Fibroblast of the conjunctiva (primary cell): ENCODE data around the gene PRICKLE3.

ENCODE experiments used
- DNase-seq: peaks from one replicate; pipeline ENCODE4 v3.0.0-alpha.2; 2010; ENCODE audit warnings: low read depth

Gene PRICKLE3, protein sequence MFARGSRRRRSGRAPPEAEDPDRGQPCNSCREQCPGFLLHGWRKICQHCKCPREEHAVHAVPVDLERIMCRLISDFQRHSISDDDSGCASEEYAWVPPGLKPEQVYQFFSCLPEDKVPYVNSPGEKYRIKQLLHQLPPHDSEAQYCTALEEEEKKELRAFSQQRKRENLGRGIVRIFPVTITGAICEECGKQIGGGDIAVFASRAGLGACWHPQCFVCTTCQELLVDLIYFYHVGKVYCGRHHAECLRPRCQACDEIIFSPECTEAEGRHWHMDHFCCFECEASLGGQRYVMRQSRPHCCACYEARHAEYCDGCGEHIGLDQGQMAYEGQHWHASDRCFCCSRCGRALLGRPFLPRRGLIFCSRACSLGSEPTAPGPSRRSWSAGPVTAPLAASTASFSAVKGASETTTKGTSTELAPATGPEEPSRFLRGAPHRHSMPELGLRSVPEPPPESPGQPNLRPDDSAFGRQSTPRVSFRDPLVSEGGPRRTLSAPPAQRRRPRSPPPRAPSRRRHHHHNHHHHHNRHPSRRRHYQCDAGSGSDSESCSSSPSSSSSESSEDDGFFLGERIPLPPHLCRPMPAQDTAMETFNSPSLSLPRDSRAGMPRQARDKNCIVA

DNA sequence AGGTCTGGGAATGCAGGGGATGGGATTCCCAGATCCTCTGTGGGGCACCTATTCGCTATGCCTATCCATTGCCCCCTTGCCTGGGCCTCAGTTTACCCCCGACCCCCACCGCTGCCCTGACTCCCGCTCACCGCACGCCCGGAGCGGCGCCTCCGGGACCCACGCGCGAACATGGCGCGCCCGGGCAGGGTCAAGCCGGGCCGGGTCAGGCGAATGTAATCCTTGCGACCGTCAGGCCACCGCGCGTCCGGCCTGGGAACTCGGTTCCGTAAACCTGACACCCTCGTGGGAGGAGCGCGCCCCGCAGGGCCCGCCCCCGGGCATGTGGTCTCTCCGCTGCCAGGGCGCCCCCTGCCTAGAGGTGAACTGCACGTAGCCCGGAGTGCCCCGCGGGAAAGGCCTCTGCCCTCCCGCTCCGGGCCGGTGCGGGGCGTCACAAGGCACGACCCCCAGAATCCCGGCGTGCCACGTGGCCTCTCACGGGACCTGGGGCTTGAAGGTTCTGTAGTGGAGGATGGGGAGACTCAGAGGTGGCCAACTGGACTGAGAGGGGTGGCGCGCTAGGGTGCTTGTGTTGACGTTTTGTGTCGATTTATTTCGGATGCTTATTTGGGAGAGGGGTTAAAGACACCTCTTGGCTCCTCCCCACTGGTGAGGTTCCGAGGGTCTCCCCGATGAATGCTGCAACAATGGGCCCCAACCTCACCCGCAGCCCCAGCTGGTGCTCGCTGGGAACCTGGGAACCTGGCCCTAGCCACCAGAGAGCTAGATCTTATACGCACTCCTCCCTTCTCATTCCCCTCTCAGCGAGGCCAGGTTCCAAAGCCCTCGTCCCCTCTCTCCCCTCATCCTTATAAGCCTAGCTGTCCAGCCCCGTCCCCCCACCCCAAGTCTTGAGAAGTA lies at the start of gene PRICKLE3:
Gene PRICKLE3, minus strand, starts transcription at position 249 of the 903 bp plus-strand sequence. Its CDS starts 76 bp downstream, at position 173.
- no peak for DNase-seq

DNA sequence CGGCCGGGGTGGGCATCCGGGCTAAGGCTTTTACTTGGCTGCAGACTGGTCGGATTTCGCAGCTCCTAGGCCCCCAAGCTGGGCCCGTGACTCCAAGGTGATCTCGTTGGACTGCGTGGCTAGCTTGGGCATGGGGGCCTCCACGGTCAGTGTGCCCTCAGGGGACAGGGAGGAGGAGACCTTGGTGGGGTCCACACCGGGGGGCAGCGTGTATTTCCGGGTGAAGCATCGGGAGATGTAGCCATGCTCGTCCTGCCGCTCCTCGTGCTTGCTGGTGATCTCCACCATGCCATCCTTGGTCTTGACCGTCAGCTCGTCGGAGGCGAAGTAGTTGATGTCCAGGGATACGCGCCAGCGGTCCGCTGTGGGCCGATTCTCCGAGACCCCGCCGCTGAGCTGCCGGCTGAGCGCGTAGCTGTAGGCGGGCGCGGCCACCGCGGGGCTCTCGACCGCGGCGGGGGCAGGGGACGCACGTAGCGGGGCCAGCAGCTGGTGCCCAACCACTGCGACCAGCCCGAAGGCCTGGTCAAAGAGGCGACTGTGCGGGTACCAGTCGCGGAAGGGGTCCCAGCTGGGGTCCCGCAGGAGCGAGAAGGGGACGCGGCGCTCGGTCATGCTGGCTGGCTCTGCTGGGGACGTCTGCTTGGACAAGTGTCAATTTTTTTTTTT lies 47.8 kb upstream of the PRICKLE3 start:
- DNase-seq, result no peak

DNA sequence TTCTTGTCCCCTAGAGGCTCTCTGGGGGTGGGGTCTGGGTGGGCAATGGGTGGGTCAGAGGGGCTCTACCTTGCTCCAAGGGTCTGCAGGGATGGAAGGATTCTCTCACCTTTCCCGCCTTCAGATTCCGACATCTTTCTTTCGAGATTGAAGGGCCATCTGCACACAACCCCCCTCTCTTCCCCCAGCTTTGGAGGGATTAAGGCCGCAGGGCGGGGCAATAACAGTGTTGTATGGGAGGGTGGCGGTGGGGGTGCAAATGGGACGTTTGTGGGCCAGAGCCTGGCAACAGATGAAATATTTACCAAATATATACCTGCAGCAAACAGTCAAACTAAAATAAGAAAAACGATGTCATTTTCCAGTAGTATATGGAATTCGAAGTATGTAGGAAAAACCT lies 47.0 kb upstream of the PRICKLE3 start, which contains the start of gene CACNA1F:
Gene CACNA1F, minus strand, starts transcription at position 165 of the 400 bp plus-strand sequence. Its CDS starts 31 bp downstream, at position 134.
- DNase-seq, result no peak

DNA sequence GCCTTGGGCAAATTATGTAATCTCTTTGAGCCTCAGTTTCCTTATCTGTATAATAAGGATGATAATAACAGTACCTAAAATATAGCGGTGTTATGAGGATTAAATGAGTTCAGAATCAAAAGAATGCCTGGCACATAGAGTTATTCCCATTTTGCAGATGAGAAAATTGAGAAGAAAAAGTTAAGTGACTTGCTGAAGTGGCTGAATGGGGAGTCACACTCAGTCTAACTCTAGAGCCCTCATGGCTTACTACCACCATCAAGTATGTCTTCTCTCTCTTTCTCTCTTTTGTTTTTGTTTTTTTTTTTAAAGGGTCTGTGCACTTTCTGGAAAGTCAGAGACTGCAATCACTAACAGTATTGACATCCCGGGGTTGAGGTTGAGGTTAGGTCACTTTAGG lies 46.4 kb upstream of the PRICKLE3 start:
- DNase-seq, result no peak

DNA sequence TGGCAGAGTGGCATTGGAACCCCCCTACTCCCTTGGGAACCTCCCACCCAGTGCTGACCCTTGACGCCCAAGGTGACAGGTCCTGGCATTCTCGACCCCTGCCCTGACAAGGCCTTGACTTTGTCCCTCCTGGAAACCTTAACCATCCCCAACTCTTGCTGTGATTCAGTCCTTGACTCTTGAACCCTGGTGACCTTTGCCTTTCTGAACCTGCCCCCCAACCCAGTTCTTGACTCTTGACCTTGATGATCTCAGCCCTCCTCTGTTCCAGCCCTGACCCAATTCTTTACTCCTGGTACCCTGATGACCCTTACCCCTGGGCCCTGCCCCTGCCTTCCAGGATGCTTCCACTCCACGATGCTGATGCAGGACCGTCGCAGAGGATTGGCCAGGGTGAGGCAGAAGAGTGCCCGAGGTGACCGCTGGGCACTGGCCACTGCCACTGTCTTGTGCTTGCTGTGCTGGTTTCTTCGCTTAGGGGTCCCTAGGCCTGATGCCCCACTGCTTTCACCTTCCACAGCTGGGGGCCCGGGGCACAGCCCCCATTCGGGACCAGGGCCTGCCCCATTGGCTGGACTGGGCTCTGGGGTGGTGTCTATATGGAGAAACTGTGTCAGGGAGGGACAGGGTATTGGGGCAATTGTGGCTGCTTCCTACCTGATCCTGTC lies 45.3 kb upstream of the PRICKLE3 start:
- no peak for DNase-seq

DNA sequence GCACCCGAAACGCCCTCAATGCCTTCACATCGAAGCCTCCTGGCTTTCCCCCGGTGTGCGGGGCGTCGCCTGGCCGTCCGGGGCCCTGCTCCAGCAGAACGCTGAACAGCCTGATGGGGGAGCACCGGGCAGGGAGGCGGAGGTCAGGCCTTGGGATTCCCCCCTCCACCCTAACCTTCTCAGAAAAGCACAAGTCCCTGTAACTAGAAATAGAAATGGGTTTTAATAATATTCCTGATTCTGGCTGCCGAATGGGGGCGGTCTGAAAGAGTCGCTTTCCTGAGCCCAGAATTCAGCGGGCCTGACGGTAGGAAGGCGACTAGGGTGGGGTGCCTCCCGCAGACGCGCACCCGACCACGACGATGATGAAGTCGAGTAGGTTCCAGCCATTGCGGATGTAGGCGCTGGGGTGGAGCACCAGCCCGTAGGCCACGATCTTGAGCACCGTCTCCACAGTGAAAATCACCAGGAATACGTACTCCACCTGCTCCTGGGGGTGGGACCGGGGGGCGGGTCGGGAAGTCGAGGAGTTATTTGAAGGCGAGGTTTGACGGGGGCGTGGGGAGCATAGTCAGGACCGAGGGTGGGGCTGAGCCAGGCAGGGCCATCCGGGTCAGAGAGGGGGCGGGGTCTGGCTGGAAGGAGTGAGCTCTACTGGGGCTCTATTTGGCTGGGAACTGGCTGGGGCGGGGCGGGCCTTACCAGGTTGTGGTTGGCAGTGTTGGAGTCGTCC lies 44.5 kb upstream of the PRICKLE3 start:
- DNase-seq, result no peak

DNA sequence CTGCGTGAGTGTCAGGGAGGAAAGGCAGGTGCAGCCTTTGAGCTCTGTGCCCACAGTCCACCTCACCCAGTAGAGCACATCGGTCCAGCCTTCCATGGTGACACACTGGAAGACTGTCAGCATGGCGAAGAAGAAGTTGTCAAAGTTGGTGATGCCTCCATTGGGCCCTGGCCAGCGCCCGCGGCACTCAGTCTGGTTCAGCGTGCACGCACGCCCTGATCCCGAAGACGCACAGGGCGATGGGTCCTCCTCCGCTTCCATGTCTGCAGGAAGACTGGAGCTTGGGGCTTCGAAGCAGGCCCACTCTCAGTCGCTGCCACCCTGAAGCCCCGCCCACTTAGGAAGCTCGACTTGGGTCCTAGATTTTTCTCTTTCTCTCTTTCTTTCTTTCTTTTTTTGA lies 42.0 kb upstream of the PRICKLE3 start:
- no peak for DNase-seq

DNA sequence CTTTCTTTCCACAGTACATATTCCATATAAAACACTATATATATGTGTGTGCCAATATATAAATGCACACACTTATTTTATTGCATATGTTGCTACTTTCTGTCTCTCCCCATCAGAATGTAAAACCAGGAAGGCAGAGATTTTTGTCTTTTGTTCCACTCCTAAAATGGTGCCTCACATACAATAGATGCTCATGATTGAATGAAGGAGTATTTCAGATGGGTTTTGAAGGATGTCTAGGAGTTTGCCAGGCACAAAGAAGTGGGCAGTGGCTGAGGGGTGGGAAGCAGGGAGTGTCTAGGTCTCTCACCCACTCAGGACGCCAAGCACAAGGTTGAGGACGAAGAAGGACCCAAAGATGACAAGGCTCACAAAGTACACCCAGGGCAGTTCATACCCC lies 41.6 kb upstream of the PRICKLE3 start:
- DNase-seq, result no peak

DNA sequence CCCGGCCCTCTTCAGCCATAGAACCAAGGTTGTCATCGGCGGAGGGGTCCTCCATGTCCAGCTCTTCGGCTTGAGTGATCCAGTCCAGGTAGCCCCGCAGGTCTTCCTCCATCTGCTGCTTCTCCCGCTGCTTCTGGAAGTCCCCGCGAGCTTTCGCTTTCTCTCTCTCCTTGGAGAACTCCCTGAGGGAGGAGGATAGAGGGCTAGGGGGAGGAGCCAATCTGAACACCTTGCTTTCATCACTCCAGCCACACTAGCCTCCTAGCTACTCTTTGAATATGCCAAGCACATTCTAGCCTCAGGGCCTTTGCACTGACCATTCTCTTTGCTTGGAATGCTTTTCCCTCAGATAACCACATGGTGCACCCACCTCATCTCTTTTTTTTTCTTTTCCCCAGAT lies 40.8 kb upstream of the PRICKLE3 start:
- no peak for DNase-seq

DNA sequence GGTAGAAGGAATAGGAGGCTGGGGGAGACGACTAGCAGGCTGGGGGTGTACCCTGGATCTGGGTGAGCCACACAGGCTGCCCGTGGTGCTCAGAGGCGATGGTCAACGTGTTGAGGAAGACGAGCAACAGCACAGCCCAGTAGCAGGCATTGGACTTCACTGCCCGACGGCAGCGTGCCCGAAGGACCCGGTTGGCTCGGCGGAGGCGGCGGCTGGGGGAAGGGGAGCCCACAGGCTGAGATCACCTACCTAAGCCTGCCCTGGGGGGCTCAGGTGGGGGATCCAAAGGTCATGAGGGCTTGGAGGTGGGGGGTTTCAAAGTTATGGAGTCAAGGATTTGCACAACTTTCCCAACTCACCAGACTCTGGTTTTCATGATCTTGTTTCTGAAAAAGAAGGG lies 39.7 kb upstream of the PRICKLE3 start:
- no peak for DNase-seq

DNA sequence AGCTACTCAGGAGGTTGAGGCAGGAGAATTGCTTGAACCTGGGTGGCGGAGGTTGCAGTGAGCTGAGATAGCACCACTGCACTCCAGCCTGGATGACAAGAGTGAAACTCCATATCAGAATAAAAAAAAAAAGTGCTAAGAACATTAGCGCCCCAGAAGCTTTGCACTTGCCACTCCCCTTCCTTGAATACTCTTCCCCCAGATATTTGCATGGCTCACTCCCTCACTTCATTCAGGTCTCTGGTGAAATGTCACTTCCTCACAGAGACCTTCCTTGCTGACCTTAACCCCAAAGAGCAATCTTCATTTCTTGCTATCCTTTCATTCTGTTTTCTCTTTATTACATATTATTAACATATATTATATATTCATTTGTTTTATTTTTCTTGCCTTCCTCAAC lies 35.7 kb upstream of the PRICKLE3 start:
- DNase-seq, result no peak

DNA sequence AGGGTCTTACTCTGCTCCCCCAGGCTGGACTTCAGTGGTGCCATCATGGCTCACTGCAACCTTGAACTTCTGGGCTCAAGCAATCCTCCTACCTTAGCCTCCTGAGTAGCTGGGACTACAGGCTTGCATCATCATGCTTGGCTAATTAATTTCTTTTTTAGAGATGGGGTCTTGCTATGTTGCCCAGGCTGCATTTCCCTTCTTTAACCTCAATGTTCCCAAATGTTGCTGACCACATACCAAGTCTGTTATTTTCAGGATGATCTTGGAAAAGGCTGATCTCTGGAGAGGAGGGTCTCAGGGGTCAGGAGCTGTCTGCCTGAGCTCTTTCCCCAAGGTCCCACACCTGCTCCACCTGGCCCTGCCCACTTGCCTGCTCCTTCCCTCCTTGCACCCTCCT lies 33.9 kb upstream of the PRICKLE3 start:
- DNase-seq, result no peak

DNA sequence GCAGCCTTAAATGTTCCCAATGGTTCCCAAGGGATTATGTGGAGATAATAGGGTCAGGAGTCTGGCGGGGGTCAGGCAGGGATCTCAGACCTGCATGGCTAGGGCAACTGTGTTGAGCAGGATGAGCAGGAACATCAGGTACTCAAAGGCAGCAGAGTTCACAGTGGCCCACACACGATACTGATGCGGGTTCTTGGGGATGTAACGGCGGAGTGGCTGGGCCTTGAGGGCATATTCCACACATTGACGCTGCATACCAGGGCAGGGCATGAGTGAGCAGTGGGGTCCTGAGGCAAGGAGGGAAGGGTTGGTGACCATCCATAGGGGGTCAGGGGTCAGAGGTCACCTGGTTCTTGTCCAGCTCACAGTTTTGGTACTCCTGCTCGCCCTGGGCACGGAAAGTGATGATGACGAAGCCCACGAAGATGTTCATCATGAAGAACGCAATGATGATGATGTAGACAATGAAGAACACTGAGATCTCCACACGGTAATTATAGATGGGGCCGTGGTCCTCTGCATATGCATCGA lies 28.9 kb upstream of the PRICKLE3 start:
- no peak for DNase-seq

DNA sequence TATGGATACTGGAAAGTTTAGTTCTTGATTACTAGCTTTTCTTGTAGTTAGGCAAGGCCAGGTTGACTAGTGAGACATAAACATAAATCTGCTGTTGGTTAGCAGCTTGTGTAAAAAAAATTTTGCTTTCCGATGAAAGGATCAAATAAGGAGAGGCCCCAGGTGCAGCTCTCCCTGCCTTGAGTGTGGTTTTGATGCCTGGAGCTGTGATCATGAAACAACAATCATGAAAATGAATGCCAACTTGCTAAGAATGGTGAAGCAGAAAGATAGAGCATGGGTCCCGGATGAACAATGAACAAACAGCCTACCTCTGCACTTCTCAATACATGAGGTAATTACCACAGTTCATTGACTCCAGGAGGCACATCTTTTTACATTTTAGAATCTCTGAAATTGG lies 28.2 kb upstream of the PRICKLE3 start:
- DNase-seq, result no peak

DNA sequence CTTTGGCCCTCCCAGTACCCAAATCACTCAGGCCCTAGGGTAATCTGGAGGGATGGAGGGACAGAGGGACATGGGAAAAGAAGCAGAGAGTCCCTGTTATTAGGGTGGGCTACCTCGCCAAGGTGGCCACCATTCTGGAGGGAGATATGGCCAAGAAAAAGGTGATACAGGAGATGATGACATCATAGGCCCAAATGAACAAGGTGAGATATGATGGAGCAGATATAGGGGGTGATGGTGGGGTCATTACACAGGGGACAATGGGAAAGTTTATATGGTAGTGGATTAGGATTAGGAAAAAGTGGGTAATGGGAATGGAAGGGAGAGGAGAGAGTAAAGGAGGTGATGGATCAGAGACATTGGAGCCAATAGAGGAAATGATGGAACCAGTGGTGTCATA lies 26.7 kb upstream of the PRICKLE3 start:
- no peak for DNase-seq

DNA sequence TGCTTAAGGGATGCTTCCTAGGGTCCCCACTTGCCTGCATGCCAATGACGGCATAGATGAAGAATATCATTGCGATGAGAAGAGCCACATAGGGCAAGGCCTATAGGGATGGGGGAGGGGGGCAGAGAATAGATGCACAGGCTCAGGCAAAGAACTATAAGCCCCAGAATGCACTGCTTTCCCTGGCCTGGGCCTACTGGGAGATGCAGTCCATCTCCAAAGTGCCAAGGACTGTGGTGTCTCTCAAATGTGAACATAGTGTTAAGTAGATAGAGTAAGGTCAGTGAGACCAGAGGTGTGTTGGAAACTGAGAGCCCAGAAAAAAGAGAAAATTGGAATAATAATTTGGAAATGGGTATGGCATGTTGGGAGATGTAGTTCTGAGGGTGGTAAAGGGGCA lies 26.0 kb upstream of the PRICKLE3 start:
- DNase-seq, result no peak

DNA sequence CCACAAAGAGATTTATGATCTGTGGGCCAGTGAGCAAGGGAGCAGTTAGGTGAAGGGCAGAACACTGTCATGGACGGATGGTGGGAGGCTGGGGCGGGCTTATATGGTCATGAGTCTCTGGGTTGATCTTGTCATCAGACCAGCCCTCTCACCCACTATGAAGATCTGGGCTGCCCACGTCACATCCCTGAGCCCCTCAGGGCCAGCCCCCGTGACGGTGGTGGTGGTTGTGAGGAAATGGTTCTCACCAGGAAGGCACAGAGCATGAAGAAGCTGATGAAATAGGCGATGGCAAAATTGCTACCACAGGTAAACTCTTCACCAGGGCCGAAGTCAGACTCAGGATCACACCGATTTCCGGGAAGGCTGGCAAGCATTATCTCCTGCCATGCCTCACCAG lies 24.9 kb upstream of the PRICKLE3 start:
- no peak for DNase-seq

DNA sequence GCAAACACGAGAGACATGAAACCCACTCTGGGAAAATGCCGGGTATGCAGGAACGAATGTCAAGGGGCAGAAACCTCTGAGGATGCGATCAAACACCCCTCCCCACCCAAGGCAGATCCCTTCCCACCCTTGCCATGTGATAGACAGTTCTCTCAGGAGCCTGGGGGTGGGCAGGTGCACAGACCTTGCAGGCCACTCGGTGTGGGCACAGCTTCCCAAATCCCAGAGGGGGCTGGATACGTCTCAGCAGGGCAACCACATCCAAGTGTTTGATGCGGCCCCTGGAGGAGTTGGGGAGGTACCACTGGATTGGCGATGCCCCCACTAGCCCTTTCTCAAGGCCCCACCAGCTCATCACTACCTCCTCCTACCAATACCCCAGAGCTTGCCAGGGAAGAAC lies 24.2 kb upstream of the PRICKLE3 start:
- no peak for DNase-seq

DNA sequence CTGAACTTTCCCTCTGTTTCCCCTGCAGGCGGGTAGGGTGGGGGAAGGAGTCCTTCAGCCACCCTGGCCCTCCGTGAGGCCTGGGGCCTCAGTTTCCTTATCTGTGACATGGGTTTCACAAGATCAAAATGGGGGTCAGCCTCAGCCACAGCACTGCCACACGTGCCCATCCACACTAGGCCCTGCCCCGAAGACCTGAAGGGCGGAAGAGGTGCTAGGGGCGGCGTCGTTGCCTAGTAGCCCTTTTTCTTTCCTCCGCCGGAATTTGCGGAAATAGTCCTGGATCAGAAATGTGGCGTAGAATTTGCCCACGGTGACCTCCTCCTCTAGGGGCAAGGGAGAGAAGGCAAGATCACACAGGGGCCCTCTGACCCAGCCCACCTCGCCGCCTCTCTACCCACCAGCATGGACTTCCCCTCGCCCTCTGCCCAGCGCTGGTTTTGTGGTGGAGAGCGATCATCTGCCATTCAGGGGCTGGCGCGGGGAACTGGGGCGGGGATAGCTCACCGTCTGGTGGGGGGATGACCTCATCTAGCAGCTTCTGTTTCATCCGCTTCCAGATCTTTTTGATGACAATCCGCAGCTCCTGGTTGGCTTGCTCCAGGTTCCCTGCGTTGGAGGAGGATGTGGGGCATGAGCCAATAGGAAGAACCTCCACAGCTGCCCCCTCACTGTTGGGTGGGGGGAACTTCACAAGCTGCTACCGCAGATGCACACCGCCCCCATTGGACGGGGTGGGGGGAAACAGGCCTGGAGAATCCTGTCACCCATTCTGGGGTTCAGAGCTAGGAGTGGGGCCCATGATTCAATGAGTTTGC lies 23.5 kb upstream of the PRICKLE3 start:
- no peak for DNase-seq

DNA sequence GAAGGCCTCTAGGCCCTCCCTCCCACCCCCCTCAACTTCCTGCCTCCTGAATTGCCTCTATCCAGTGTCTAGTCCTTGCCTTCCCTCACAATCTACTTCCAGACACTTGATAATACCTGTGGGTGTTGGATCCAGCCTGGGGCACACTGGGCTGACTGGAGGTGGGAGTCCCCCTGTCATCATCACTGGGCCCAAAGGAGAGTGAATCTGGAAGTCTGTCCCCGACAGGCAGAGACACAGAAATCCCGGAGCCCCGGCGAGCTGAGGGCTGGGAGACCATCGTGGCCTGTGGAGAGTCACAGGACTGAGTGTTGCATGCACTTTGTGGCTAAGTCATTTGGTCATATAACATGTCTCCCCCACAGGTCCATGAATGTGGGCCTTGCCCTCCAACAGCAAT lies 22.2 kb upstream of the PRICKLE3 start:
- no peak for DNase-seq
